ENCODE results near the gene HACL1. TPM values are rescaled to one million over a fixed set of nuclear protein-coding genes. Genes with fewer than 3 reads are reported as not detected.
"Not testable (repeated sequence)": the region's sequence is repeated elsewhere in the genome, so short reads cannot be mapped to it uniquely, and the experiment has no call there.

HACL1 gene
- total RNA-seq, 1 experiment from 2014 or later, result 1.9 TPM

GRCh38 chr3:15557511-15557946 is 43.8 kb downstream of the HACL1 start:
- Histone ChIP-seq H3K9me3 (no peaks in the 10 kb centered on the region), H3K27me3 (no peaks in the 10 kb centered on the region), H3K4me3 (no peak overlapping the region), H3K36me3 (no peaks in the 10 kb centered on the region)
- no peak for DNase-seq

- no peak for DNase-seq
- Histone ChIP-seq H3K4me3 (no peak overlapping the region), H3K9me3 (no peaks in the 10 kb centered on the region), H3K27me3 (no peaks in the 10 kb centered on the region), H3K36me3 (no peaks in the 10 kb centered on the region)
These were observed 44.9 kb downstream of the HACL1 start for GRCh38 chr3:15556512-15556911.

GRCh38 chr3:15553749-15554148 is 47.6 kb downstream of the HACL1 start:
- H3K4me3 ChIP-seq, result no peak overlapping the region
- no peak for DNase-seq
- no peaks in the 10 kb centered on the region for H3K9me3 ChIP-seq
- no peaks in the 10 kb centered on the region for H3K27me3 ChIP-seq
- no peaks in the 10 kb centered on the region for H3K36me3 ChIP-seq

- Histone ChIP-seq H3K36me3 (no peaks in the 10 kb centered on the region), H3K4me3 (no peak overlapping the region), H3K27me3 (no peaks in the 10 kb centered on the region), H3K9me3 (no peaks in the 10 kb centered on the region)
- no peak for DNase-seq
These were observed 49.5 kb downstream of the HACL1 start for GRCh38 chr3:15551902-15552301.

GRCh38 chr3:15549846-15550245 is 51.5 kb downstream of the HACL1 start:
- no peaks in the 10 kb centered on the region for H3K9me3 ChIP-seq
- no peak overlapping the region for H3K4me3 ChIP-seq
- no peak for DNase-seq
- no peaks in the 10 kb centered on the region for H3K36me3 ChIP-seq
- H3K27me3 ChIP-seq, result no peaks in the 10 kb centered on the region

- Histone ChIP-seq H3K27me3 (no peaks in the 10 kb centered on the region), H3K9me3 (no peaks in the 10 kb centered on the region)
- DNase-seq, result no peak
These were observed 58.8 kb downstream of the HACL1 start for GRCh38 chr3:15542614-15543013.

GRCh38 chr3:15541371-15541770 is 60.0 kb downstream of the HACL1 start:
- Histone ChIP-seq H3K9me3 (no peaks in the 10 kb centered on the region), H3K27me3 (no peaks in the 10 kb centered on the region), H3K4me3 (no peak overlapping the region), H3K36me3 (no peaks in the 10 kb centered on the region)
- no peak for DNase-seq

More at GRCh38 chr3:15542614-15543013, 58.8 kb downstream of the HACL1 start:
- no peak overlapping the region for H3K4me3 ChIP-seq
- H3K36me3 ChIP-seq, result no peaks in the 10 kb centered on the region

GRCh38 chr3:15539066-15539465 is 62.3 kb downstream of the HACL1 start:
- H3K4me3 ChIP-seq, result no peak overlapping the region
- no peaks in the 10 kb centered on the region for H3K27me3 ChIP-seq
- DNase-seq, result no peak
- no peaks in the 10 kb centered on the region for H3K9me3 ChIP-seq
- no peaks in the 10 kb centered on the region for H3K36me3 ChIP-seq

GRCh38 chr3:15538345-15538744 is 63.0 kb downstream of the HACL1 start:
- DNase-seq, result no peak

GRCh38 chr3:15536856-15537255 is 64.5 kb downstream of the HACL1 start:
- no peak for DNase-seq
- Histone ChIP-seq H3K9me3 (no peaks in the 10 kb centered on the region), H3K4me3 (no peak overlapping the region), H3K36me3 (no peaks in the 10 kb centered on the region), H3K27me3 (no peaks in the 10 kb centered on the region)

More at GRCh38 chr3:15538345-15538744, 63.0 kb downstream of the HACL1 start:
- Histone ChIP-seq H3K36me3 (no peaks in the 10 kb centered on the region), H3K9me3 (no peaks in the 10 kb centered on the region), H3K4me3 (no peak overlapping the region), H3K27me3 (no peaks in the 10 kb centered on the region)

GRCh38 chr3:15535732-15536131 is 65.6 kb downstream of the HACL1 start:
- H3K4me3 ChIP-seq, result no peak overlapping the region
- no peaks in the 10 kb centered on the region for H3K9me3 ChIP-seq
- no peak for DNase-seq
- H3K27me3 ChIP-seq, result no peaks in the 10 kb centered on the region
- H3K36me3 ChIP-seq, result no peaks in the 10 kb centered on the region

- not testable (repeated sequence) for H3K9me3 ChIP-seq, H3K4me3 ChIP-seq, DNase-seq, H3K27me3 ChIP-seq, H3K36me3 ChIP-seq
These were observed 68.8 kb downstream of the HACL1 start for GRCh38 chr3:15532614-15533013.

GRCh38 chr3:15531346-15531745 is 70.0 kb downstream of the HACL1 start:
- Histone ChIP-seq H3K27me3 (no peaks in the 10 kb centered on the region), H3K4me3 (no peak overlapping the region), H3K9me3 (no peaks in the 10 kb centered on the region), H3K36me3 (no peaks in the 10 kb centered on the region)
- DNase-seq, result no peak

GRCh38 chr3:15528854-15529537 is 72.4 kb downstream of the HACL1 start:
- H3K9me3 ChIP-seq, result no peaks in the 10 kb centered on the region
- H3K27me3 ChIP-seq, result no peaks in the 10 kb centered on the region
- no peak overlapping the region for H3K4me3 ChIP-seq
- no peak for DNase-seq
- H3K36me3 ChIP-seq, result no peaks in the 10 kb centered on the region

GRCh38 chr3:15527031-15527459 is 74.3 kb downstream of the HACL1 start:
- Histone ChIP-seq H3K4me3 (no peak overlapping the region), H3K36me3 (no peaks in the 10 kb centered on the region)
- no peak for DNase-seq

GRCh38 chr3:15525790-15526189 is 75.6 kb downstream of the HACL1 start:
- no peaks in the 10 kb centered on the region for H3K27me3 ChIP-seq
- no peaks in the 10 kb centered on the region for H3K36me3 ChIP-seq
- H3K4me3 ChIP-seq, result no peak overlapping the region
- H3K9me3 ChIP-seq, result no peaks in the 10 kb centered on the region
- DNase-seq, result no peak

More at GRCh38 chr3:15527031-15527459, 74.3 kb downstream of the HACL1 start:
- Histone ChIP-seq H3K27me3 (no peaks in the 10 kb centered on the region), H3K9me3 (no peaks in the 10 kb centered on the region)

GRCh38 chr3:15523660-15524417 is 77.5 kb downstream of the HACL1 start:
- H3K9me3 ChIP-seq, result no peaks in the 10 kb centered on the region
- no peaks in the 10 kb centered on the region for H3K36me3 ChIP-seq
- no peaks in the 10 kb centered on the region for H3K27me3 ChIP-seq
- DNase-seq, result no peak
- no peak overlapping the region for H3K4me3 ChIP-seq

GRCh38 chr3:15522016-15522415 is 79.4 kb downstream of the HACL1 start:
- no peak for DNase-seq

More at GRCh38 chr3:15522016-15522415, 79.4 kb downstream of the HACL1 start:
- H3K27me3 ChIP-seq, result no peaks in the 10 kb centered on the region
- H3K36me3 ChIP-seq, result no peaks in the 10 kb centered on the region
- no peak overlapping the region for H3K4me3 ChIP-seq
- H3K9me3 ChIP-seq, result no peaks in the 10 kb centered on the region

All from MG63 (cell line).